H1 (cell line): Measurements from ENCODE around the gene TIE1.

Experiments used
- BRCA1 ChIP-seq: IDR thresholded peaks from 2 replicates; pipeline ENCODE4 v1.6.1; 2012; ENCODE audit warnings: low read depth, low read length, improper control_type of control experiment
- CEBPB ChIP-seq: IDR thresholded peaks from 2 replicates; pipeline ENCODE4 v1.6.1; 2012; ENCODE audit warnings: low read depth, low read length
- EZH2 ChIP-seq: fragments of 200-600 bp; sonication (generic); IDR thresholded peaks from 2 replicates; pipeline ENCODE4 v1.7.1; 2012; ENCODE audit warnings: low read depth, mild to moderate bottlenecking, moderate library complexity, low read length, inconsistent platforms; ENCODE audit not compliant: severe bottlenecking
- FOSL1 ChIP-seq: IDR thresholded peaks from 2 replicates; pipeline ENCODE4 v1.6.1; 2011; ENCODE audit warnings: mild to moderate bottlenecking, low read depth, low read length, moderate library complexity; ENCODE audit not compliant: insufficient read depth
- JUN ChIP-seq: IDR thresholded peaks from 2 replicates; pipeline ENCODE4 v1.6.1; 2011; ENCODE audit warnings: low read depth, mild to moderate bottlenecking, improper control_type of control experiment, low read length
- POLR2AphosphoS5 ChIP-seq: IDR thresholded peaks from 2 replicates; pipeline ENCODE4 v1.6.1; 2011; ENCODE audit warnings: low read depth, low read length
- POU5F1 ChIP-seq: IDR thresholded peaks from 2 replicates; pipeline ENCODE4 v1.6.1; 2011; ENCODE audit warnings: low read depth, mild to moderate bottlenecking, low read length, moderate library complexity
- RAD21 ChIP-seq, 2 experiments: IDR thresholded peaks in 1 of 2; conservative IDR thresholded peaks in 1 of 2; 2 replicates each; pipeline ENCODE4 v1.6.1; 2011; ENCODE audit warnings: low read depth in 2 of 2, low read length in 2 of 2, improper control_type of control experiment in 1 of 2, inconsistent platforms in 1 of 2, mild to moderate bottlenecking in 1 of 2, moderate library complexity in 1 of 2
- SP4 ChIP-seq: IDR thresholded peaks from 2 replicates; pipeline ENCODE4 v1.6.1; 2012; ENCODE audit warnings: low read length, inconsistent platforms
- TAF1 ChIP-seq: IDR thresholded peaks from 2 replicates; pipeline ENCODE4 v1.6.1; 2011; ENCODE audit warnings: mild to moderate bottlenecking, low read depth, low read length
- TBP ChIP-seq: IDR thresholded peaks from 2 replicates; pipeline ENCODE4 v1.6.1; 2011; ENCODE audit warnings: low read depth, low read length, improper control_type of control experiment
- TF ChIP-seq, protein P1 (sequence below), 3 experiments: IDR thresholded peaks; 1 replicate in 2 of 3; 2 replicates in 1 of 3; pipeline versions ENCODE4 v1.5.1 to v1.6.1; 2011; ENCODE audit warnings: low read length in 3 of 3, mild to moderate bottlenecking in 3 of 3, inconsistent platforms in 2 of 3, low read depth in 1 of 3, moderate library complexity in 1 of 3; ENCODE audit not compliant: insufficient read depth in 1 of 3; ENCODE audit errors: control extremely low read depth in 1 of 3

DNA sequence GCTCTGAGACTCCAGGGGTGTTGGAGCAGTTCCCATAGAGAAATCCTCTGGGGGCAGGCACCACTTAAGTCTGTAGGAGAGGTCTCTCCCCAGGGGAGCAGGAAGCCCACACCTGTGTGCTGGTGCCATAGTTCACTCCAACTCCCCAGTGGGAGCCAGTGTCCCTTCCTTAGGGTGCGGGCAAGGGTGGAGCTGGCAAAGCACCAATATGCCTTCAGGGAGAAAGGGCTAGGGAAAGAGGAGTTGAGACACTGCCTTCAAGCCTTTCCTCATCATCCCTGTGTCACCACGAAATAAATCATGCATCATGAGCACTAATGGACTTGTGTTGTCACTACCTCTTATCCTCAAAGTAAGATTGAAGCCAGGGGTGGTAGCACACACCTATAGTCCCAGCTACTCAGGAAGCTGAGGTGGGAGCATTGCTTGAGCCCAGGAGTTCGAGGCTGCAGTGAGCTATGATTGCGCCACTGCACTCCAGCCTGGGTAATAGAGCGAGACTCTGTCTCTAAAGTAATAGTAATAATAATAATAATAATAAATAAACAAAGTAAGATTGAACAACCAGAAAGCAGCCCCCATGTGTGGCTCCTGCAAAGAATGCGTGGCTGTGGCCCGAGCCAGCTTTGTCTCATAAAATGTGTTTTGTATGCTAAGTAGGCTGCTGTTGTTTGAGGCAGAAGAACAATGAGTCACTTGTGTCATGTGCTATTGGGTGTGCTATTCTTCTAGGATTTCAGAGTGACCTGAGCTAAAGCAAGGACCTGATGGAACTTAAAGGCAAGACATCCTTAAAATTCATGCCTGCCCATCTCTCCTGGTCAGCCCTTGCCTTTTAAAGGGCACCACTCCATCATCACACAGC is 6.7 kb upstream of the TIE1 start:
- no peak for TF ChIP-seq SP4
- TF ChIP-seq RAD21 (IDR thresholded peaks at IDR 0.05 in 1 of 2, conservative IDR thresholded peaks at IDR 0.05 in 1 of 2; ENCODE audit: low read depth in 2 of 2, low read length in 2 of 2), result no peak
- TF ChIP-seq, protein P1, sequence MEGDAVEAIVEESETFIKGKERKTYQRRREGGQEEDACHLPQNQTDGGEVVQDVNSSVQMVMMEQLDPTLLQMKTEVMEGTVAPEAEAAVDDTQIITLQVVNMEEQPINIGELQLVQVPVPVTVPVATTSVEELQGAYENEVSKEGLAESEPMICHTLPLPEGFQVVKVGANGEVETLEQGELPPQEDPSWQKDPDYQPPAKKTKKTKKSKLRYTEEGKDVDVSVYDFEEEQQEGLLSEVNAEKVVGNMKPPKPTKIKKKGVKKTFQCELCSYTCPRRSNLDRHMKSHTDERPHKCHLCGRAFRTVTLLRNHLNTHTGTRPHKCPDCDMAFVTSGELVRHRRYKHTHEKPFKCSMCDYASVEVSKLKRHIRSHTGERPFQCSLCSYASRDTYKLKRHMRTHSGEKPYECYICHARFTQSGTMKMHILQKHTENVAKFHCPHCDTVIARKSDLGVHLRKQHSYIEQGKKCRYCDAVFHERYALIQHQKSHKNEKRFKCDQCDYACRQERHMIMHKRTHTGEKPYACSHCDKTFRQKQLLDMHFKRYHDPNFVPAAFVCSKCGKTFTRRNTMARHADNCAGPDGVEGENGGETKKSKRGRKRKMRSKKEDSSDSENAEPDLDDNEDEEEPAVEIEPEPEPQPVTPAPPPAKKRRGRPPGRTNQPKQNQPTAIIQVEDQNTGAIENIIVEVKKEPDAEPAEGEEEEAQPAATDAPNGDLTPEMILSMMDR (IDR thresholded peaks at IDR 0.05; ENCODE audit: control extremely low read depth in 1 of 3, insufficient read depth in 1 of 3, low read depth in 1 of 3, low read length in 3 of 3), result no peak
- no peak for TF ChIP-seq TAF1
- TF ChIP-seq CEBPB, result no peak
- no peak for TF ChIP-seq POU5F1
- no peak for TF ChIP-seq POLR2AphosphoS5
- TF ChIP-seq TBP, result no peak
- TF ChIP-seq EZH2, result no peak
- TF ChIP-seq BRCA1, result no peak
- no peak for TF ChIP-seq FOSL1
- TF ChIP-seq JUN, result no peak
